ENCODE measurements around the gene RBM18.

GRCh38 chr9:122236681-122237080 is 28.0 kb downstream of the RBM18 start:
- TF ChIP-seq, protein P1, sequence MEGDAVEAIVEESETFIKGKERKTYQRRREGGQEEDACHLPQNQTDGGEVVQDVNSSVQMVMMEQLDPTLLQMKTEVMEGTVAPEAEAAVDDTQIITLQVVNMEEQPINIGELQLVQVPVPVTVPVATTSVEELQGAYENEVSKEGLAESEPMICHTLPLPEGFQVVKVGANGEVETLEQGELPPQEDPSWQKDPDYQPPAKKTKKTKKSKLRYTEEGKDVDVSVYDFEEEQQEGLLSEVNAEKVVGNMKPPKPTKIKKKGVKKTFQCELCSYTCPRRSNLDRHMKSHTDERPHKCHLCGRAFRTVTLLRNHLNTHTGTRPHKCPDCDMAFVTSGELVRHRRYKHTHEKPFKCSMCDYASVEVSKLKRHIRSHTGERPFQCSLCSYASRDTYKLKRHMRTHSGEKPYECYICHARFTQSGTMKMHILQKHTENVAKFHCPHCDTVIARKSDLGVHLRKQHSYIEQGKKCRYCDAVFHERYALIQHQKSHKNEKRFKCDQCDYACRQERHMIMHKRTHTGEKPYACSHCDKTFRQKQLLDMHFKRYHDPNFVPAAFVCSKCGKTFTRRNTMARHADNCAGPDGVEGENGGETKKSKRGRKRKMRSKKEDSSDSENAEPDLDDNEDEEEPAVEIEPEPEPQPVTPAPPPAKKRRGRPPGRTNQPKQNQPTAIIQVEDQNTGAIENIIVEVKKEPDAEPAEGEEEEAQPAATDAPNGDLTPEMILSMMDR (IDR thresholded peaks at IDR 0.05; ENCODE audit: low read depth, low read length): no peak
- no peak for TF ChIP-seq EZH2phosphoT487 (IDR thresholded peaks at IDR 0.05; ENCODE audit: low read depth)

Measured in OCI-LY3 (cell line).